Measurements from ENCODE around the gene TAF5L.
"Not testable (repeated sequence)": the region's sequence is repeated elsewhere in the genome, so short reads cannot be mapped to it uniquely, and the experiment has no call there.

Gene TAF5L

GRCh38 chr1:229600229-229600628 is 25.7 kb downstream of the TAF5L start:
- no peak for DNase-seq

GRCh38 chr1:229599218-229599954 is 26.5 kb downstream of the TAF5L start:
- no peak for DNase-seq

GRCh38 chr1:229597877-229598276 is 28.0 kb downstream of the TAF5L start:
- no peak for DNase-seq

GRCh38 chr1:229596925-229597699 is 28.8 kb downstream of the TAF5L start:
- DNase-seq, result no peak

- not testable (repeated sequence) for DNase-seq
These were observed 30.0 kb downstream of the TAF5L start for GRCh38 chr1:229595876-229596275.

GRCh38 chr1:229594227-229595008 is 31.5 kb downstream of the TAF5L start:
- no peak for DNase-seq

- DNase-seq, result no peak
These were observed 32.1 kb downstream of the TAF5L start for GRCh38 chr1:229593800-229594199.

- no peak for DNase-seq
These were observed 35.8 kb downstream of the TAF5L start for GRCh38 chr1:229590119-229590518.

- DNase-seq, result no peak
These were observed 40.6 kb downstream of the TAF5L start for GRCh38 chr1:229585338-229585737.

GRCh38 chr1:229582715-229583114 is 43.2 kb downstream of the TAF5L start:
- no peak for DNase-seq

GRCh38 chr1:229582011-229582694 is 43.8 kb downstream of the TAF5L start:
- DNase-seq, result no peak

- DNase-seq, result no peak
These were observed 44.4 kb downstream of the TAF5L start for GRCh38 chr1:229581485-229581884.

- DNase-seq, result peak; percentile 71
These were observed 46.8 kb downstream of the TAF5L start for GRCh38 chr1:229579059-229579673.

GRCh38 chr1:229578168-229579058 is 47.5 kb downstream of the TAF5L start:
- no peak for DNase-seq

GRCh38 chr1:229574679-229575442 is 51.1 kb downstream of the TAF5L start:
- DNase-seq, result no peak

GRCh38 chr1:229572286-229572685 is 53.6 kb downstream of the TAF5L start:
- no peak for DNase-seq

GRCh38 chr1:229570891-229571516 is 54.9 kb downstream of the TAF5L start:
- no peak for DNase-seq

- no peak for DNase-seq
These were observed 55.6 kb downstream of the TAF5L start for GRCh38 chr1:229570305-229570704.

GRCh38 chr1:229567109-229567868 is 58.6 kb downstream of the TAF5L start:
- no peak for DNase-seq

Data from NCI-H1694 treated with DMSO at 0.1 percent for 48 hours (cell line).